OCI-LY1 (cell line): ENCODE data around the gene KIF13A.

ENCODE experiments used
- H2AFZ ChIP-seq: fragments of 200-600 bp; sonication (generic), shearing (Covaris generic); 2 replicates; pipeline ENCODE4 v1.6.0; 2014; ENCODE audit warnings: antibody characterized with exemption, mild to moderate bottlenecking, low read length
- H3F3A ChIP-seq: fragments of 200-600 bp; sonication (generic), shearing (Covaris generic); 2 replicates; pipeline ENCODE4 v1.6.0; 2014; ENCODE audit warnings: mild to moderate bottlenecking, antibody characterized with exemption, low read length, moderate library complexity; ENCODE audit not compliant: insufficient read depth
- H3K27ac ChIP-seq: fragments of 200-600 bp; sonication (generic); 2 replicates; pipeline ENCODE4 v1.5.1; 2014; ENCODE audit warnings: low read length, mixed run types, mild to moderate bottlenecking, low read depth; ENCODE audit not compliant: poor library complexity, severe bottlenecking
- H3K27me3 ChIP-seq: fragments of 200-600 bp; sonication (generic); 2 replicates; pipeline ENCODE4 v1.6.0; 2014; ENCODE audit warnings: antibody characterized with exemption, mild to moderate bottlenecking, low read length, moderate library complexity; ENCODE audit not compliant: insufficient read depth
- H3K36me3 ChIP-seq: fragments of 200-600 bp; sonication (generic); 2 replicates; pipeline ENCODE4 v1.6.1; 2014; ENCODE audit warnings: mild to moderate bottlenecking, antibody characterized with exemption, low read length, moderate library complexity, mixed read lengths; ENCODE audit not compliant: insufficient read depth
- H3K4me1 ChIP-seq: fragments of 200-600 bp; sonication (generic); 2 replicates; pipeline ENCODE4 v1.5.1; 2014; ENCODE audit warnings: mild to moderate bottlenecking, low read length, moderate library complexity; ENCODE audit not compliant: insufficient read depth, severe bottlenecking
- H3K4me2 ChIP-seq: fragments of 200-600 bp; sonication (generic), shearing (Covaris generic); 2 replicates; pipeline ENCODE4 v1.6.1; 2014; ENCODE audit warnings: low read length
- H3K4me3 ChIP-seq: fragments of 200-600 bp; sonication (generic); 2 replicates; pipeline ENCODE4 v1.5.1; 2014; ENCODE audit warnings: low read length, low read depth, mild to moderate bottlenecking, mixed read lengths; ENCODE audit not compliant: poor library complexity, severe bottlenecking
- H3K79me2 ChIP-seq: fragments of 200-600 bp; shearing (Covaris generic); 2 replicates; pipeline ENCODE4 v1.6.1; 2016; ENCODE audit warnings: mixed run types, low read length, mixed read lengths; ENCODE audit not compliant: insufficient read depth
- H3K9ac ChIP-seq: fragments of 200-600 bp; sonication (generic), shearing (Covaris generic); 2 replicates; pipeline ENCODE4 v1.6.1; 2014; ENCODE audit warnings: mild to moderate bottlenecking, low read length, mixed read lengths
- H3K9me2 ChIP-seq: fragments of 200-600 bp; sonication (generic), shearing (Covaris generic); 2 replicates; pipeline ENCODE4 v1.6.1; 2014; ENCODE audit warnings: low read depth, mild to moderate bottlenecking, low read length, mixed read lengths
- H3K9me3 ChIP-seq: fragments of 200-600 bp; shearing (Covaris generic); 2 replicates; pipeline ENCODE4 v1.6.1; 2014; ENCODE audit warnings: low read length, mixed read lengths
- H4K20me1 ChIP-seq: fragments of 200-600 bp; sonication (generic), shearing (Covaris generic); 2 replicates; pipeline ENCODE4 v1.6.0; 2016; ENCODE audit warnings: mild to moderate bottlenecking, low read length; ENCODE audit not compliant: insufficient read depth
- EZH2 ChIP-seq: fragments of 200-600 bp; sonication (generic), shearing (Covaris generic); IDR thresholded peaks from 2 replicates; pipeline ENCODE4 v1.8.0; 2017; ENCODE audit warnings: borderline replicate concordance, mixed run types, mild to moderate bottlenecking, antibody characterized with exemption, low read length, moderate library complexity, mixed read lengths
- TF ChIP-seq, protein P1 (sequence below): fragments of 200-600 bp; sonication (generic), shearing (Covaris generic); IDR thresholded peaks from 2 replicates; pipeline ENCODE4 v1.5.1; 2017; ENCODE audit warnings: mild to moderate bottlenecking, antibody characterized with exemption, low read length, moderate library complexity, mixed read lengths

The KIF13A gene

DNA sequence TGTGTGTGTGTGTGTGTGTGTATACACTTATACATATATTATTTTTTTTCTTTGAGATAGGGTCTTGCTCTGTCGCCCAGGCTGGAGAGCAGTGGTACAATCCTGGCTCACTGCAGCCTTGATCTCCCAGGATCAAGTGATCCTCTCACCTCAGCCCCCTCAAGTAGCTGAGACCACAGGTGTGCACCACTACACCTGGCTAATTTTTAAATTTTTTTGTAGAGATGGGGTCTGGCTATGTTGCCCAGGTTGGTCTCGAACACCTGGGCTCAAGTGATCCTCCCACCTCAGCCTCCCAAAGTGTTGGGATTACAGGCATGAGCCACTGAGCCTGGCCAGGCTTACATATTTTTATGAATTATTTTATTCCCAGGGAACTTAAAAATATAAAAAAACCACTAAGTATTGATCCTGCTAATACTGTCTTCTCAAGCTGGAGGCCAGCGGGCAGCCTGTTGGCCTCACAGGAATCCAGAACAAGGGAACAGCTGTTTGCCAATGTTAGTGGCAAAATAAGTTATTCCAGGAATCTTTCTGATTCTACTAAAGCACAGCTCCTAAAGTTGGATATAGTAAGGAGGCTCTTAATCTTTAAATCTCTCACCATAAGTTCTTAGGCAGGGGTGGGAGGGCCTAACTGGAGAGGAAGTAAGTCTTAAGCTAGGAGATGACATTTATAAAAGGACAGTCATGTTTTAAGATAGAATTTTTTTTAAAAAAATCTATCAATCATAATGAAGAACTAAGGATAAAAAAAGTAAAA is 145.2 kb downstream of the KIF13A start:
- no peaks in the 10 kb centered on the region for H3K27me3 ChIP-seq
- H3K9me2 ChIP-seq, result no peaks in the 10 kb centered on the region
- TF ChIP-seq EZH2, result no peak
- TF ChIP-seq, protein P1, sequence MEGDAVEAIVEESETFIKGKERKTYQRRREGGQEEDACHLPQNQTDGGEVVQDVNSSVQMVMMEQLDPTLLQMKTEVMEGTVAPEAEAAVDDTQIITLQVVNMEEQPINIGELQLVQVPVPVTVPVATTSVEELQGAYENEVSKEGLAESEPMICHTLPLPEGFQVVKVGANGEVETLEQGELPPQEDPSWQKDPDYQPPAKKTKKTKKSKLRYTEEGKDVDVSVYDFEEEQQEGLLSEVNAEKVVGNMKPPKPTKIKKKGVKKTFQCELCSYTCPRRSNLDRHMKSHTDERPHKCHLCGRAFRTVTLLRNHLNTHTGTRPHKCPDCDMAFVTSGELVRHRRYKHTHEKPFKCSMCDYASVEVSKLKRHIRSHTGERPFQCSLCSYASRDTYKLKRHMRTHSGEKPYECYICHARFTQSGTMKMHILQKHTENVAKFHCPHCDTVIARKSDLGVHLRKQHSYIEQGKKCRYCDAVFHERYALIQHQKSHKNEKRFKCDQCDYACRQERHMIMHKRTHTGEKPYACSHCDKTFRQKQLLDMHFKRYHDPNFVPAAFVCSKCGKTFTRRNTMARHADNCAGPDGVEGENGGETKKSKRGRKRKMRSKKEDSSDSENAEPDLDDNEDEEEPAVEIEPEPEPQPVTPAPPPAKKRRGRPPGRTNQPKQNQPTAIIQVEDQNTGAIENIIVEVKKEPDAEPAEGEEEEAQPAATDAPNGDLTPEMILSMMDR, result no peak

GRCh38 chr6:17839513-17840223 is 147.8 kb downstream of the KIF13A start:
- Histone ChIP-seq H3K4me1 (no peaks in the 10 kb centered on the region), H3K9me3 (no peaks in the 10 kb centered on the region), H3K9me2 (no peaks in the 10 kb centered on the region), H3K9ac (no peak overlapping the region), H3K27ac (no peak overlapping the region), H3K4me3 (no peak overlapping the region), H3K27me3 (no peaks in the 10 kb centered on the region), H3K79me2 (no peaks in the 10 kb centered on the region), H3F3A (no peaks in the 10 kb centered on the region), H2AFZ (no peak overlapping the region), H3K36me3 (no peaks in the 10 kb centered on the region), H4K20me1 (no peaks in the 10 kb centered on the region), H3K4me2 (no peak overlapping the region)
- no peak for TF ChIP-seq EZH2
- TF ChIP-seq, protein P1, result no peak

More for the DNA sequence above, 145.2 kb downstream of the KIF13A start:
- Histone ChIP-seq H3K79me2 (no peaks in the 10 kb centered on the region), H3K36me3 (no peaks in the 10 kb centered on the region), H3K4me2 (no peak overlapping the region), H4K20me1 (no peaks in the 10 kb centered on the region), H3K9me3 (no peaks in the 10 kb centered on the region), H3F3A (no peaks in the 10 kb centered on the region), H3K4me3 (no peak overlapping the region), H3K9ac (no peak overlapping the region), H3K27ac (no peak overlapping the region), H3K4me1 (no peaks in the 10 kb centered on the region), H2AFZ (no peak overlapping the region)

- Histone ChIP-seq H4K20me1 (no peaks in the 10 kb centered on the region), H3K36me3 (no peaks in the 10 kb centered on the region), H3K27ac (no peak overlapping the region)
Measured at GRCh38 chr6:17836293-17836692, 151.1 kb downstream of the KIF13A start.

More at GRCh38 chr6:17836293-17836692, 151.1 kb downstream of the KIF13A start:
- no peak overlapping the region for H3K4me2 ChIP-seq
- no peaks in the 10 kb centered on the region for H3F3A ChIP-seq
- H3K9me2 ChIP-seq, result no peaks in the 10 kb centered on the region
- no peaks in the 10 kb centered on the region for H3K4me1 ChIP-seq
- H2AFZ ChIP-seq, result no peak overlapping the region
- no peak overlapping the region for H3K4me3 ChIP-seq
- TF ChIP-seq EZH2, result no peak
- TF ChIP-seq, protein P1, result no peak
- no peak overlapping the region for H3K9ac ChIP-seq
- no peaks in the 10 kb centered on the region for H3K27me3 ChIP-seq
- H3K9me3 ChIP-seq, result no peaks in the 10 kb centered on the region
- H3K79me2 ChIP-seq, result no peaks in the 10 kb centered on the region
